ENCODE results near the gene MAP3K5. TPM values are rescaled to one million over a fixed set of nuclear protein-coding genes. Genes with fewer than 3 reads are reported as not detected.

Gene MAP3K5
- total and polyA plus RNA-seq, 9 of the 15 experiments (the other 6 are each of a cell fraction or from before 2014, with no cell fraction given), result 2.2 to 13.0 (median 9.9) TPM

GRCh38 chr6:136775548-136775947 is 16.7 kb downstream of the MAP3K5 start:
- BruUV-seq (replicated peaks), result no TSS peak
- 46% methylated on average over 2 of the region's 2 CpGs for WGBS (ENCODE audit: insufficient coverage, low coverage, missing lambda C conversion rate)
- no peak overlapping the region for H3K9ac ChIP-seq (ENCODE audit: insufficient read depth in 1 of 2, low read depth in 2 of 2, low read length in 2 of 2)

More at GRCh38 chr6:136775548-136775947, 16.7 kb downstream of the MAP3K5 start:
- Histone ChIP-seq H4K20me1 (replicated peaks; ENCODE audit: control insufficient read depth, insufficient read depth, low read length) (no peaks in the 10 kb centered on the region), H3K79me2 (ENCODE audit: control insufficient read depth, insufficient read depth, low read length) (peaks cover 80% of the 10 kb centered on the region), H3K27me3 (ENCODE audit: control insufficient read depth in 2 of 2, insufficient read depth in 2 of 2, low read length in 2 of 2) (no peaks in the 10 kb centered on the region), H3K4me2 (ENCODE audit: insufficient read depth, low read length) (no peak overlapping the region), H3K4me3 (no peak overlapping the region), H2AFZ (ENCODE audit: low read depth, low read length) (no peak overlapping the region), H3K4me1 (replicated peaks in 1 of 2; ENCODE audit: control insufficient read depth in 2 of 2, insufficient read depth in 2 of 2, low read length in 2 of 2) (peaks cover 0 to 26% of the 10 kb centered on the region in 2 experiments; a peak in 3 of 5 replicates), H3K27ac (ENCODE audit: extremely low read depth, low read depth, low read length) (peak overlapping the region; percentile 4; the same call in 1 of the 3 replicates), H3K36me3 (ENCODE audit: control insufficient read depth, insufficient read depth, low read length) (no peaks in the 10 kb centered on the region), H3K9me1 (ENCODE audit: control insufficient read depth, insufficient read depth, low read length) (no peaks in the 10 kb centered on the region), H3K9me3 (replicated peaks; ENCODE audit: control insufficient read depth, insufficient read depth, low read depth, low read length) (no peaks in the 10 kb centered on the region)
- DNase-seq (ENCODE audit: extremely low read depth in 1 of 4, low spot score in 3 of 4), result no peak
- no peak for ATAC-seq
- no peak for TF ChIP-seq RBBP5 (IDR thresholded peaks at IDR 0.05; ENCODE audit: borderline replicate concordance, insufficient read depth, low read length, poor library complexity, severe bottlenecking)
- TF ChIP-seq CLOCK (CRISPR knock-in tag; IDR thresholded peaks at IDR 0.05; ENCODE audit: borderline replicate concordance), result no peak
- no peak for TF ChIP-seq MTA2 (IDR thresholded peaks at IDR 0.05; ENCODE audit: low read depth)
- in situ Hi-C loops (cut with MboI) (no loop called here), intact Hi-C loops (cut with micrococcal nuclease) (no loop called here)
- POLR2A ChIA-PET, result interaction anchor here (0.8 to 2.3 kb wide), 3 partner anchors 9 to 11 kb away, joined by 3 to 10 read pairs (median 6); no protein-coding TSS in a partner anchor
- CTCF ChIA-PET (ENCODE audit: low intra/inter-chr PET ratio), result no interaction called here
- no peak for FAIRE-seq
